Neural cell (in vitro differentiated cells): ENCODE measurements around the gene TPI1. TPM values are rescaled to one million over a fixed set of nuclear protein-coding genes. Genes with fewer than 3 reads are reported as not detected.

Source experiments
- H2AFZ ChIP-seq: fragments of 200-600, 300-800 bp; sonication (generic), shearing (Covaris generic); 2 replicates; pipeline ENCODE4 v1.6.0; 2014; ENCODE audit warnings: low read depth, mild to moderate bottlenecking, antibody characterized with exemption, low read length, moderate library complexity
- H3F3A ChIP-seq: fragments of 200-600 bp; shearing (Covaris generic); 2 replicates; pipeline ENCODE4 v1.6.1; 2016; ENCODE audit warnings: mild to moderate bottlenecking, moderate library complexity, mixed read lengths, antibody characterized with exemption, low read length; ENCODE audit not compliant: insufficient read depth, poor library complexity, severe bottlenecking
- H3K27ac ChIP-seq: fragments of 200-600, 300-800 bp; sonication (generic), shearing (Covaris generic); 2 replicates; pipeline ENCODE4 v1.5.1; 2014; ENCODE audit warnings: mild to moderate bottlenecking, low read length, moderate library complexity
- H3K27me3 ChIP-seq: fragments of 300-800, 200-600 bp; sonication (generic), shearing (Covaris generic); 2 replicates; pipeline ENCODE4 v1.6.0; 2014; ENCODE audit warnings: mild to moderate bottlenecking, low read depth, low read length, moderate library complexity; ENCODE audit not compliant: insufficient read depth
- H3K36me3 ChIP-seq: fragments of 300-800, 200-600 bp; sonication (generic), shearing (Covaris generic); 2 replicates; pipeline ENCODE4 v1.5.1; 2014; ENCODE audit warnings: mild to moderate bottlenecking, antibody characterized with exemption, low read length, moderate library complexity; ENCODE audit not compliant: insufficient read depth
- H3K4me2 ChIP-seq: fragments of 300-800, 200-600 bp; sonication (generic), shearing (Covaris generic); 2 replicates; pipeline ENCODE4 v1.6.0; 2014; ENCODE audit warnings: mild to moderate bottlenecking, low read length
- H3K4me3 ChIP-seq: fragments of 300-800, 200-600 bp; sonication (generic), shearing (Covaris generic); 2 replicates; pipeline ENCODE4 v1.5.1; 2014; ENCODE audit warnings: mild to moderate bottlenecking, low read length, moderate library complexity
- H3K79me2 ChIP-seq: fragments of 200-600 bp; shearing (Covaris generic); replicated peaks from 2 replicates; pipeline ENCODE4 v1.6.0; 2014; ENCODE audit warnings: mild to moderate bottlenecking, low read length, moderate library complexity; ENCODE audit not compliant: insufficient read depth
- H3K9ac ChIP-seq: fragments of 300-800, 200-600 bp; sonication (generic), shearing (Covaris generic); 2 replicates; pipeline ENCODE4 v1.6.1; 2016; ENCODE audit warnings: mild to moderate bottlenecking, low read length, mixed read lengths
- H3K9me2 ChIP-seq: fragments of 200-600 bp; shearing (Covaris generic); 2 replicates; pipeline ENCODE4 v1.6.1; 2016; ENCODE audit warnings: mild to moderate bottlenecking, low read length, mixed read lengths; ENCODE audit not compliant: insufficient read depth
- H3K9me3 ChIP-seq: fragments of 200-600, 300-800 bp; sonication (generic), shearing (Covaris generic); 2 replicates; pipeline ENCODE4 v1.6.1; 2016; ENCODE audit warnings: mild to moderate bottlenecking, mixed run types, low read length, moderate library complexity, mixed read lengths
- H4K20me1 ChIP-seq: fragments of 200-600 bp; shearing (Covaris generic); 2 replicates; pipeline ENCODE4 v1.6.1; 2016; ENCODE audit warnings: mild to moderate bottlenecking, mixed run types; ENCODE audit not compliant: insufficient read depth
- CTCF ChIP-seq: fragments of 450-650 bp; IDR thresholded peaks from 2 replicates; pipeline ENCODE4 v1.5.1; 2014; ENCODE audit warnings: antibody characterized with exemption, mild to moderate bottlenecking, moderate library complexity; ENCODE audit not compliant: poor library complexity, severe bottlenecking
- EP300 ChIP-seq: fragments of 450-650 bp; conservative IDR thresholded peaks from 2 replicates; pipeline ENCODE4 v1.6.1; 2014; ENCODE audit warnings: antibody characterized with exemption, mild to moderate bottlenecking, moderate library complexity; ENCODE audit not compliant: poor library complexity, severe bottlenecking
- EZH2 ChIP-seq: fragments of 200-600, 300-800 bp; shearing (Covaris generic), sonication (generic); IDR thresholded peaks from 2 replicates; pipeline ENCODE4 v1.6.1; 2014; ENCODE audit warnings: antibody characterized with exemption, low read length, borderline replicate concordance, mild to moderate bottlenecking; ENCODE audit not compliant: insufficient read depth, poor library complexity, severe bottlenecking
- MXI1 ChIP-seq: fragments of 450-650 bp; conservative IDR thresholded peaks from 2 replicates; pipeline ENCODE4 v1.6.1; 2014; ENCODE audit warnings: antibody characterized with exemption, mild to moderate bottlenecking; ENCODE audit not compliant: poor library complexity, severe bottlenecking
- POLR2AphosphoS5 ChIP-seq: IDR thresholded peaks from 2 replicates; pipeline ENCODE4 v1.6.1; 2012
- RAD21 ChIP-seq: fragments of 450-650 bp; conservative IDR thresholded peaks from 2 replicates; pipeline ENCODE4 v1.6.1; 2014; ENCODE audit warnings: antibody characterized with exemption, mild to moderate bottlenecking, moderate library complexity
- REST ChIP-seq: IDR thresholded peaks from 2 replicates; pipeline ENCODE4 v1.6.1; 2012; ENCODE audit warnings: borderline replicate concordance
- SMC3 ChIP-seq: fragments of 450-650 bp; conservative IDR thresholded peaks from 2 replicates; pipeline ENCODE4 v1.6.1; 2014; ENCODE audit warnings: antibody characterized with exemption, mild to moderate bottlenecking, moderate library complexity; ENCODE audit not compliant: poor library complexity
- TAF1 ChIP-seq: IDR thresholded peaks from 2 replicates; pipeline ENCODE4 v1.6.1; 2012; ENCODE audit warnings: low read depth
- polyA plus RNA-seq: library from polyadenylated mRNA; depleted of rRNA; stranded (reverse); fragments of >200 nt; gene quantifications from 2 replicates; pipeline ENCODE4 v1.2.3, GENCODE V29; 2014

TPI1 gene
- polyA plus RNA-seq, 1 donor from 2014 or later, result 288 TPM

- Histone ChIP-seq H3K4me2 (no peak overlapping the region), H4K20me1 (no peaks in the 10 kb centered on the region), H3K27me3 (no peaks in the 10 kb centered on the region), H3K9me2 (no peaks in the 10 kb centered on the region), H3F3A (no peaks in the 10 kb centered on the region), H3K27ac (no peak overlapping the region), H3K9me3 (no peaks in the 10 kb centered on the region), H3K36me3 (no peaks in the 10 kb centered on the region), H3K9ac (no peak overlapping the region), H2AFZ (no peak overlapping the region), H3K4me3 (no peak overlapping the region), H3K79me2 (peaks cover 16% of the 10 kb centered on the region)
- no peak for TF ChIP-seq MXI1
- no peak for TF ChIP-seq POLR2AphosphoS5
- no peak for TF ChIP-seq RAD21
- no peak for TF ChIP-seq EZH2
- TF ChIP-seq SMC3, result no peak
- no peak for TF ChIP-seq CTCF
- TF ChIP-seq REST, result no peak
- TF ChIP-seq EP300, result no peak
- no peak for TF ChIP-seq TAF1
Observed at GRCh38 chr12:6917491-6918231, 50.3 kb downstream of the TPI1 start.

GRCh38 chr12:6919588-6919987 is 52.3 kb downstream of the TPI1 start:
- Histone ChIP-seq H3K27ac (no peak overlapping the region), H3K9me3 (no peaks in the 10 kb centered on the region), H3F3A (peaks cover 3% of the 10 kb centered on the region), H2AFZ (no peak overlapping the region), H3K79me2 (peaks cover 11% of the 10 kb centered on the region), H3K9ac (no peak overlapping the region), H4K20me1 (no peaks in the 10 kb centered on the region), H3K27me3 (no peaks in the 10 kb centered on the region), H3K36me3 (no peaks in the 10 kb centered on the region), H3K4me2 (no peak overlapping the region), H3K9me2 (no peaks in the 10 kb centered on the region), H3K4me3 (no peak overlapping the region)
- TF ChIP-seq RAD21, result no peak
- TF ChIP-seq SMC3, result no peak
- no peak for TF ChIP-seq POLR2AphosphoS5
- TF ChIP-seq EZH2, result no peak
- TF ChIP-seq EP300, result no peak
- no peak for TF ChIP-seq CTCF
- TF ChIP-seq REST, result no peak
- TF ChIP-seq TAF1, result no peak
- TF ChIP-seq MXI1, result no peak
